HEK293 (cell line): ENCODE measurements around the gene ZFR.
"Not testable (repeated sequence)": the region's sequence is repeated elsewhere in the genome, so short reads cannot be mapped to it uniquely, and the experiment has no call there.

Source experiments
- CTCF ChIP-seq: fragments of 450-650 bp; formaldehyde crosslinking; IDR thresholded peaks from 2 replicates; pipeline ENCODE4 v1.5.1; 2016; ENCODE audit warnings: missing biosample characterization, missing genetic modification characterization
- ELK4 ChIP-seq: IDR thresholded peaks from 2 replicates; pipeline ENCODE4 v1.6.1; 2011; ENCODE audit warnings: mild to moderate bottlenecking, low read depth, low read length, borderline replicate concordance
- ZBTB17 ChIP-seq: fragments of 450-650 bp; formaldehyde crosslinking; IDR thresholded peaks from 2 replicates; pipeline ENCODE4 v1.5.1; 2016; ENCODE audit warnings: missing biosample characterization, missing genetic modification characterization
- ZNF175 ChIP-seq: fragments of 450-650 bp; formaldehyde crosslinking; IDR thresholded peaks from 2 replicates; pipeline ENCODE4 v1.5.1; 2016; ENCODE audit warnings: missing biosample characterization, missing genetic modification characterization
- ZNF311 ChIP-seq: fragments of 450-650 bp; formaldehyde crosslinking; IDR thresholded peaks from 2 replicates; pipeline ENCODE4 v1.5.1; 2017; ENCODE audit warnings: missing biosample characterization, missing genetic modification characterization, borderline replicate concordance
- ZNF350 ChIP-seq: fragments of 450-650 bp; formaldehyde crosslinking; IDR thresholded peaks from 2 replicates; pipeline ENCODE4 v1.5.0; 2017; ENCODE audit warnings: missing biosample characterization, mild to moderate bottlenecking, missing genetic modification characterization
- ZNF558 ChIP-seq: fragments of 450-650 bp; formaldehyde crosslinking; IDR thresholded peaks from 2 replicates; pipeline ENCODE4 v1.5.1; 2016; ENCODE audit warnings: missing biosample characterization, missing genetic modification characterization
- ZNF701 ChIP-seq: fragments of 450-650 bp; formaldehyde crosslinking; IDR thresholded peaks from 2 replicates; pipeline ENCODE4 v1.5.1; 2016; ENCODE audit warnings: missing biosample characterization, missing genetic modification characterization
- TF ChIP-seq, protein P1 (sequence below): fragments of 450-650 bp; formaldehyde crosslinking; IDR thresholded peaks from 2 replicates; pipeline ENCODE4 v1.5.1; 2016; ENCODE audit warnings: missing biosample characterization, missing genetic modification characterization
- TF ChIP-seq, protein P2 (sequence below): fragments of 450-650 bp; formaldehyde crosslinking; IDR thresholded peaks from 2 replicates; pipeline ENCODE4 v1.5.1; 2016; ENCODE audit warnings: missing biosample characterization, missing genetic modification characterization
- TF ChIP-seq, protein P3 (sequence below): fragments of 450-650 bp; formaldehyde crosslinking; IDR thresholded peaks from 2 replicates; pipeline ENCODE4 v1.5.1; 2016; ENCODE audit warnings: missing biosample characterization, missing genetic modification characterization

DNA sequence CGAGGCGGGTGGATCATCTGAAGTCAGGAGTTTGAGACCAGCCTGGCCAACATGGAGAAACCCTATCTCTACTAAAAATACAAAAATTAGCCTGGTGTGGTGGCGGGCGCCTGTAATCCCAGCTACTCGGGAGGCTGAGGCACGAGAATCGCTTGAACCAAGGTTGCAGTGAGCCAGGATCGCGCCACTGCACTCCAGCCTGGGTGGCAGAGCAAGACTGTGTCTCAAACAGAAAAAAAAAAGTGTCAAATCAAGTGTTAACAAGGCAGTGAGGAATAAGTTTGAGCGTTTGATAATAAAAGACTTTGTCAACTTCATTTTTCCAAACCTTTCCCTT is 130.4 kb downstream of the ZFR start:
- not testable (repeated sequence) for TF ChIP-seq ZNF175 (tag by site-specific recombination); ZNF311 (tag by site-specific recombination); ELK4; ZBTB17 (tag by site-specific recombination); ZNF350; ZNF701 (tag by site-specific recombination); CTCF (tag by site-specific recombination); ZNF558 (tag by site-specific recombination)
- TF ChIP-seq, protein P1, sequence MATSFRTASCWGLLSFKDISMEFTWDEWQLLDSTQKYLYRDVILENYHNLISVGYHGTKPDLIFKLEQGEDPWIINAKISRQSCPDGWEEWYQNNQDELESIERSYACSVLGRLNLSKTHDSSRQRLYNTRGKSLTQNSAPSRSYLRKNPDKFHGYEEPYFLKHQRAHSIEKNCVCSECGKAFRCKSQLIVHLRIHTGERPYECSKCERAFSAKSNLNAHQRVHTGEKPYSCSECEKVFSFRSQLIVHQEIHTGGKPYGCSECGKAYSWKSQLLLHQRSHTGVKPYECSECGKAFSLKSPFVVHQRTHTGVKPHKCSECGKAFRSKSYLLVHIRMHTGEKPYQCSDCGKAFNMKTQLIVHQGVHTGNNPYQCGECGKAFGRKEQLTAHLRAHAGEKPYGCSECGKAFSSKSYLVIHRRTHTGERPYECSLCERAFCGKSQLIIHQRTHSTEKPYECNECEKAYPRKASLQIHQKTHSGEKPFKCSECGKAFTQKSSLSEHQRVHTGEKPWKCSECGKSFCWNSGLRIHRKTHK: not testable (repeated sequence)
- TF ChIP-seq, protein P2, sequence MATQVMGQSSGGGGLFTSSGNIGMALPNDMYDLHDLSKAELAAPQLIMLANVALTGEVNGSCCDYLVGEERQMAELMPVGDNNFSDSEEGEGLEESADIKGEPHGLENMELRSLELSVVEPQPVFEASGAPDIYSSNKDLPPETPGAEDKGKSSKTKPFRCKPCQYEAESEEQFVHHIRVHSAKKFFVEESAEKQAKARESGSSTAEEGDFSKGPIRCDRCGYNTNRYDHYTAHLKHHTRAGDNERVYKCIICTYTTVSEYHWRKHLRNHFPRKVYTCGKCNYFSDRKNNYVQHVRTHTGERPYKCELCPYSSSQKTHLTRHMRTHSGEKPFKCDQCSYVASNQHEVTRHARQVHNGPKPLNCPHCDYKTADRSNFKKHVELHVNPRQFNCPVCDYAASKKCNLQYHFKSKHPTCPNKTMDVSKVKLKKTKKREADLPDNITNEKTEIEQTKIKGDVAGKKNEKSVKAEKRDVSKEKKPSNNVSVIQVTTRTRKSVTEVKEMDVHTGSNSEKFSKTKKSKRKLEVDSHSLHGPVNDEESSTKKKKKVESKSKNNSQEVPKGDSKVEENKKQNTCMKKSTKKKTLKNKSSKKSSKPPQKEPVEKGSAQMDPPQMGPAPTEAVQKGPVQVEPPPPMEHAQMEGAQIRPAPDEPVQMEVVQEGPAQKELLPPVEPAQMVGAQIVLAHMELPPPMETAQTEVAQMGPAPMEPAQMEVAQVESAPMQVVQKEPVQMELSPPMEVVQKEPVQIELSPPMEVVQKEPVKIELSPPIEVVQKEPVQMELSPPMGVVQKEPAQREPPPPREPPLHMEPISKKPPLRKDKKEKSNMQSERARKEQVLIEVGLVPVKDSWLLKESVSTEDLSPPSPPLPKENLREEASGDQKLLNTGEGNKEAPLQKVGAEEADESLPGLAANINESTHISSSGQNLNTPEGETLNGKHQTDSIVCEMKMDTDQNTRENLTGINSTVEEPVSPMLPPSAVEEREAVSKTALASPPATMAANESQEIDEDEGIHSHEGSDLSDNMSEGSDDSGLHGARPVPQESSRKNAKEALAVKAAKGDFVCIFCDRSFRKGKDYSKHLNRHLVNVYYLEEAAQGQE: not testable (repeated sequence)
- TF ChIP-seq, protein P3, sequence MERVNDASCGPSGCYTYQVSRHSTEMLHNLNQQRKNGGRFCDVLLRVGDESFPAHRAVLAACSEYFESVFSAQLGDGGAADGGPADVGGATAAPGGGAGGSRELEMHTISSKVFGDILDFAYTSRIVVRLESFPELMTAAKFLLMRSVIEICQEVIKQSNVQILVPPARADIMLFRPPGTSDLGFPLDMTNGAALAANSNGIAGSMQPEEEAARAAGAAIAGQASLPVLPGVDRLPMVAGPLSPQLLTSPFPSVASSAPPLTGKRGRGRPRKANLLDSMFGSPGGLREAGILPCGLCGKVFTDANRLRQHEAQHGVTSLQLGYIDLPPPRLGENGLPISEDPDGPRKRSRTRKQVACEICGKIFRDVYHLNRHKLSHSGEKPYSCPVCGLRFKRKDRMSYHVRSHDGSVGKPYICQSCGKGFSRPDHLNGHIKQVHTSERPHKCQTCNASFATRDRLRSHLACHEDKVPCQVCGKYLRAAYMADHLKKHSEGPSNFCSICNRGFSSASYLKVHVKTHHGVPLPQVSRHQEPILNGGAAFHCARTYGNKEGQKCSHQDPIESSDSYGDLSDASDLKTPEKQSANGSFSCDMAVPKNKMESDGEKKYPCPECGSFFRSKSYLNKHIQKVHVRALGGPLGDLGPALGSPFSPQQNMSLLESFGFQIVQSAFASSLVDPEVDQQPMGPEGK (tag by site-specific recombination): not testable (repeated sequence)
